ENCODE measurements around the gene NEK6.

Gene NEK6

DNA sequence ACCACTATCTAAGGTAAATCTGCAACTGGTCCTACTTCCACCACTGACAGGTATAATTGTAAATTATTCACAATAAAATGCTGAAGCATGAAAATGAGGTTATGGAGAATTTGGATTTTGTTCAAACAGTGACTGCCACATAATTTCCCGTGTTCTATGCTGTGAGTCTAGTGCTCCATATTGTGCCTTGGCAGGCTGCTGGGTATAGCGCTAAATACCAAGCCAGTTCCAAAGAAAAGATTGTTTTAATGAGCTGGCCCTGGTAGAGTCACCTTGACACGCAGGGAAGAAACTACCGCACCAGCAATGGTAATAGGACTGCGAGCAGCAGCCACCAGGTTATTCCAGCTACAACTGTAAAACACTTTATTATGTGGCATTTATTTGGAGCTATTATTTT, 127.1 kb downstream of the NEK6 start:
- no peak for DNase-seq

DNA sequence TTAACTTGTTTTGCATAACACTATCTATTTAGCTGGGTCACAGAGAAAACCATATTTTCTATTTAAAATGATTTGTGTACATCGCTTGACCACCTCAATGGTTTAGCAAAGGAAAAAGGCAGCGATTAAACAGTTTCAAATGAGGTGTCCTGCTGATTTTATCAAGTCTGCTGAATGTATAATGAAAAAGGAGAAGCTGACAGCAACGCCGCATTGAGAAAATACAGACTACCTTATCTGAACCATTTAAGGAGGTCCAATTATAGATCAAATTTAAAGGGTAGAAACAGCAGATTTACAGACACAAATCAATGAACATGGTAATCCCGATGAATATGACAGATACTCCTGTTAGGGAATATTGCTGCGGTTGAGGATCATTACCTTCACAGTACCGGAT, 127.9 kb downstream of the NEK6 start:
- no peak for DNase-seq

GRCh38 chr9:124386201-124386600, 128.5 kb downstream of the NEK6 start:
- DNase-seq = no peak

DNA sequence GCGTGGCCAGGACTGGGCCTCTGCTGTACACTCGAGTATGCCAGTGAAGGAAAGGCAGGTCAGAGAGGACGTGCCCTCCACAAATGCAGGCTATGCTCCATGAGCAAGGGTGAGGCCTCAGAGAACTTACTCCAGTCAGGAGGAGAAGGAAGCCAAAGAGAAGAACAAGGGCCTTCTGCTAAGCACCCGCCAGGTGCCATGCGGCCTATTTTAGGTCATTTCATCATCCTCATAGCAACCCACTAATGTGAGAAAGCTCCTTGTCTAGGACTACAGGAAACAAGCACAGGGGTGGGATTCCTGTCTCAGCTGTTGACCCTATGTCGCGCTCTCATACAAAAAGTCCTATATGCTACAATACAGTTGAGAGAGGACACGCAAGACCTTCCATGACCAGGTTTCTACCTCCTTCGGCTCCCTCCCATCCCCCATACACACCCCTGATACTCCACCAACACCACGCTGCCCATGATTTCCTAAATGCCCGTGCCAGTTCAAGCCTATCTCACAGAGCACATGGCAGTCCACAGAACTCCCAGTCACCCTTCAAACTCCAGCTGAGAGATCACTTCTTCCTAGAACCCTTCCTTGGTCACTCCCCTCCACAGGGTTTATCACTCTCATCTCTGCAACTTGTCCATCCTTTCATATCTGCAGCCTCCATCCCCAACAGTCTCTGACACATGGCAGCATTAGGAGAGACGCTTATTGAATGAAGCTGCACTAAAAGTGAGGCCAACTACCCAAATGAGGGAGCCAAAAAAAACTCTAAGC, 130.7 kb downstream of the NEK6 start:
- DNase-seq = no peak

DNA sequence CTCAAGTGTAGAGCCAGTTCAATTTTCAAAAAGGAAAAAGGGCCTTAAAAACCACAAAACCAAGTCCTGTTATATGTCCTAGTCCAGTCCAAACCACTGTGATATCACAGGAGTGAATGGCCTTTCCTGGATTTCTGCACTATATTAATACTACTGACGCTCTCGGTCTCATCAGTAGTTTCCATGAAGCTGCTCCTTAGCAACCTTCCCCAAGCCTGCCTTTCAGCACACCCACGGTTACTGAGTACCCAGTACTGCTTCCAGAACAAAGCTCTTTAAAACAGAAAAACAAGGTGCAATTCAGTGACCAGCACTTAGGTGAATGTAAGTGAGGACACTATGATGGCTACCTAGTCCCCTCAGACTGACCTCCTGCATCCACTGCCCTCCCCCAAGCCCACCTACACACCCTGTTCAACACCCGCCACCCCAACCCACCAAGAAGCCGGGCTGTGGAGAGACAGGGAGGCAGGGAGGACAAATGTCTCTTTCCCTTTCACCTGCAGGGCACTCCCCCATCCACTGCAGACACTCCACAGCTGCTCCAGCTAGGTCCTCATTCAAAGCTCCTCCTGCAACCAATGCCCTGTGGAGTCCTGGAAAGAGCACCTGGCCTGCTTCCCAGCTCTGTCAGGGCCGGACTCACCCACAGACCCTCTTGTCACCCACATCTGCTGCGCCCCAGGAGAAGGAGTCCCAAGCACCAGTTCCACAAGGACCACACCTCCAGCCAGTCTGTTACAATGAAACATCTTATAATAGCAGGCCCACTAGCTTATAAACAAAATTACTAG, 131.6 kb downstream of the NEK6 start:
- DNase-seq = no peak

- DNase-seq = no peak
Measured at GRCh38 chr9:124390794-124391658, 133.3 kb downstream of the NEK6 start.

- DNase-seq = no peak
Measured at GRCh38 chr9:124392254-124392870, 134.6 kb downstream of the NEK6 start.

GRCh38 chr9:124392871-124393460, 135.2 kb downstream of the NEK6 start:
- DNase-seq = no peak

GRCh38 chr9:124394167-124394566, 136.4 kb downstream of the NEK6 start:
- no peak for DNase-seq

DNA sequence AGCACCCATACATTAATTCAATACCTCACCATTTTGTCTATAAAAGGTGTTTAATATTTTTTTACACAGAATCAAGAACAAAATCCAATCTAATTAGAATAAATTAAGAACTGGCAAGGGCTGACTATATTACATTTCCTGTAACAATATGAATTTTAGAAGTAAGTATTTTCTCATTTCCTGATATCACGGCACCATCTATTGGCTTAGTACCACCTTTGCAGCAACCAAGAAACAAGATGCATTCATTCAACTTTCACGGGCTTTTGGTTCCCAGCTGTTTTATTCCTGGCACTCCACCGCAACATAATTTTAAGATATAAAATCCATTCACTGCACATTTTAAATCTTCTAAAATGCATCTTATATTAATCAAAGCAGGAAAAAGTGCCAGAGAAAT, 136.8 kb downstream of the NEK6 start:
- no peak for DNase-seq

GRCh38 chr9:124395826-124396225, 138.1 kb downstream of the NEK6 start:
- DNase-seq = no peak

- no peak for DNase-seq
Measured at GRCh38 chr9:124398191-124398935, 140.6 kb downstream of the NEK6 start.

GRCh38 chr9:124399323-124399967, 141.7 kb downstream of the NEK6 start:
- DNase-seq = no peak

- DNase-seq = no peak
Measured at GRCh38 chr9:124399968-124400940, 142.5 kb downstream of the NEK6 start.
